Endothelial cell of umbilical vein (primary cell): ENCODE measurements around the gene ZMYM5. TPM values are rescaled to one million over a fixed set of nuclear protein-coding genes. Genes with fewer than 3 reads are reported as not detected.

Experiments
- polyA plus RNA-seq, 4 experiments: library from polyadenylated mRNA; depleted of rRNA in 3 of 4; stranded (reverse) in 3 of 4; unstranded in 1 of 4; fragments of >200 nt; gene quantifications; 2 replicates each; pipeline versions ENCODE4 v1.2.1 to v1.2.3, GENCODE V29; 2011 to 2012; ENCODE audit warnings: missing spikeins in 1 of 4
- total RNA-seq: library from RNA; stranded (reverse); gene quantifications from 2 replicates; pipeline ENCODE4 v1.2.3, GENCODE V29; 2021

The ZMYM5 gene
- total and polyA plus RNA-seq, 2 donors (not counting 3 experiments of a cell fraction or from before 2014, with no cell fraction given), result 4.9 to 10.1 TPM

Other genes starting within 250 kb of the ZMYM5 start
- 27.5 and 31.5 TPM in 2 replicates for gene MPHOSPH8, start 230.0 kb downstream of the ZMYM5 start, total RNA-seq
- 15.7 and 16.2 TPM in 2 replicates for gene MPHOSPH8, start 230.0 kb downstream of the ZMYM5 start, polyA plus RNA-seq
- 55.7 and 59.1 TPM in 2 replicates for gene PSPC1, start 80.7 kb downstream of the ZMYM5 start, total RNA-seq
- gene PSPC1, start 80.7 kb downstream of the ZMYM5 start, polyA plus RNA-seq, result 22.1 and 22.8 TPM in 2 replicates
- gene ZMYM2, start 95.1 kb upstream of the ZMYM5 start, total RNA-seq, result 75.3 and 77.7 TPM in 2 replicates
- gene ZMYM2, start 95.1 kb upstream of the ZMYM5 start, polyA plus RNA-seq, result 10.9 and 14.7 TPM in 2 replicates